Raji (cell line): ENCODE data around the gene NSG2.

Experiments
- POLR2A ChIP-seq: IDR thresholded peaks from 2 replicates; pipeline ENCODE4 v1.6.1; 2011; ENCODE audit warnings: low read depth, low read length, control low read depth; ENCODE audit not compliant: insufficient read depth

The NSG2 gene

GRCh38 chr5:174056064-174056847 is 10.8 kb downstream of the NSG2 start:
- TF ChIP-seq POLR2A, result no peak

- no peak for TF ChIP-seq POLR2A
Observed at GRCh38 chr5:174057206-174057605, 11.7 kb downstream of the NSG2 start.

- no peak for TF ChIP-seq POLR2A
Observed at GRCh38 chr5:174058433-174059122, 13.1 kb downstream of the NSG2 start.

GRCh38 chr5:174059247-174059646 is 13.7 kb downstream of the NSG2 start:
- TF ChIP-seq POLR2A, result no peak

GRCh38 chr5:174063082-174063756 is 17.7 kb downstream of the NSG2 start:
- no peak for TF ChIP-seq POLR2A

- no peak for TF ChIP-seq POLR2A
Observed at GRCh38 chr5:174064171-174064570, 18.7 kb downstream of the NSG2 start.

- TF ChIP-seq POLR2A, result no peak
Observed at GRCh38 chr5:174065528-174066197, 20.2 kb downstream of the NSG2 start.

- no peak for TF ChIP-seq POLR2A
Observed at GRCh38 chr5:174067499-174067898, 22.0 kb downstream of the NSG2 start.

GRCh38 chr5:174071484-174071883 is 26.0 kb downstream of the NSG2 start:
- no peak for TF ChIP-seq POLR2A

GRCh38 chr5:174073122-174073660 is 27.7 kb downstream of the NSG2 start:
- TF ChIP-seq POLR2A, result no peak

- TF ChIP-seq POLR2A, result no peak
Observed at GRCh38 chr5:174074369-174074768, 28.9 kb downstream of the NSG2 start.

- no peak for TF ChIP-seq POLR2A
Observed at GRCh38 chr5:174078416-174078815, 32.9 kb downstream of the NSG2 start.

GRCh38 chr5:174082286-174082685 is 36.8 kb downstream of the NSG2 start:
- TF ChIP-seq POLR2A, result no peak

GRCh38 chr5:174083056-174083827 is 37.7 kb downstream of the NSG2 start:
- no peak for TF ChIP-seq POLR2A

GRCh38 chr5:174084691-174085154 is 39.2 kb downstream of the NSG2 start:
- no peak for TF ChIP-seq POLR2A

- TF ChIP-seq POLR2A, result no peak
Observed at GRCh38 chr5:174086751-174087150, 41.2 kb downstream of the NSG2 start.
